ENCODE results near the gene HOXB3. TPM values are rescaled to one million over a fixed set of nuclear protein-coding genes. Genes with fewer than 3 reads are reported as not detected.

Gene HOXB3
- total RNA-seq, 4 donors from 2014 or later, result 3.7 to 14.1 (median 9.4) TPM

DNA sequence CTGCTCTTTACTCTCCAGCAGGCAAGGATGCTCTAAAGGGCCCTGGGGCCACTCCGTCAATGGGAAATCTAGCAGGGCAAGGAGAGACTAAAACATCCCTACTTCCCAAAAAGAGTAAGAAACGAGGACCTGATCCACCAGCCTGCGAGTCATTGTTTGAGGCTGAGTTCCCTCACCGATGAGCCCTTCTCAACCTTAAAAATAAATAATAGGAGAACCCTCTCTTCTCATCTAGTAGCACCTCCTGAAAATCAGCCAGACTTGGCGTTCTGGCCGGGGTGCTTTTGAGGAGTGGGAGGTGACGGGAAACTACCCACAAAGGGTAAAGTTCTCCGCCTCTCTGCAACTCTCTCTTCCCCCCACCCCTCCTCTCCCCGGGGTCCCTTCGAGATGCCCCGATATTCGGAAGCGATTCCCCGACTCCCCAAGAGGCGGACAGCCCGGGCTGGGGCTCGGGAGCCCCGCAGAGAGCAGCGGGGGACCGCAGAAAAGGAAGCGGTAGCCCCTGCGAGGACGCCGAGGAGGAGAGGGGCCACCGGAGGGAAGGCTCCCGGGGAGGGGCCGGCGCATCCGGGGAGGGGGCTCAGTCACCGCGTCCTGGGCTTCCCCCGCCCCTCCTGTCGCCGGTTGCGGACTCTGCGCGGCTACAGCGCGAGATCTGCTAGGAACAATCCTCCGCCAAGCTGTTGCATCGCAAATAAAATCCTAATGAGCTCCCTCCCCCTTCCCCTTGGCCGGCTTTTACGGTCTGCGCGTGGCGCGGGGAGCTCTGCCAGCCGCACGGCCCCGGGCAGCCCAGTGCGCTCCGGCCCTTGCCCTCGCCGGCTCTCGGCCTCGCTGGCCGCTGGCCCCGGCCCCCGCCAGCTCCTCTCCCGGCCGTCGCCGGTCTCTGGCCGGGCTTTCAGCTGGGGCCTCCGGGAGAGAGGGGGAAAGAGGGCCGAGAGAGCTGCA is 34.8 kb upstream of the HOXB3 start:
- peak overlapping the region; percentile 13 to 48 (median 32) for H3K4me3 ChIP-seq
- WGBS, 2 donors, result 4 to 5% methylated on average over 48 to 58 of the region's 66 CpGs
- H3K9me3 ChIP-seq, result no peaks in the 10 kb centered on the region
- H3K36me3 ChIP-seq, result no peaks in the 10 kb centered on the region
- peak overlapping the region in 2 of 4 donors; percentile 44 to 63 for H3K27ac ChIP-seq
- H3K27me3 ChIP-seq, result peaks cover 0 to 100% of the 10 kb centered on the region in 2 donors
- peaks cover 0 to 30% (median 20%) of the 10 kb centered on the region in 4 donors for H3K4me1 ChIP-seq
- no peak for TF ChIP-seq POLR2A (IDR thresholded peaks at IDR 0.05)
- no peak for DNase-seq (ENCODE audit: low spot score in 2 of 2)

DNA sequence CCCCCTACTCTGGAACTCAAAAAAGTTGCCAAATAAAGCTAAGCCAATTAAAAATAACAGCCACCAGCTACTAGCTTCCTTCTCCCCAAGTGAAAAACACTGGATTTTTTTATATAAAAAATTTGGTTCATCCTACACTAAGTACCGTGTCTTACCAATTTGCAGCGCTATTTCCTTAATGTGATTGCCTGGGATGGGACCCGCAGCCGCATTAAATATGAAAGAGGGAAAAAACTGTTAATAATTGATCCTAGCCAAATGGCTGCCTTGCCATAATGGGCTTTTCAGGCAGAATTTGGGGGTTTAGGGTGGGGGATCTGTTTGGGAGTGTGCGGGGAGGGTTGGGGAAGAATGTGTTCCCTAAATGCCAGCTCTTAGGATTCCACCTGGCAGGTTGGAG is 34.1 kb upstream of the HOXB3 start:
- WGBS, 2 donors, result 45 to 54% methylated on average over 5 of the region's 5 CpGs
- peaks cover 0 to 100% of the 10 kb centered on the region in 2 donors for H3K27me3 ChIP-seq
- TF ChIP-seq CTCF (IDR thresholded peaks at IDR 0.05), result no peak
- no peak for TF ChIP-seq EP300 (IDR thresholded peaks at IDR 0.05)
- no peak for TF ChIP-seq POLR2A (IDR thresholded peaks at IDR 0.05)

DNA sequence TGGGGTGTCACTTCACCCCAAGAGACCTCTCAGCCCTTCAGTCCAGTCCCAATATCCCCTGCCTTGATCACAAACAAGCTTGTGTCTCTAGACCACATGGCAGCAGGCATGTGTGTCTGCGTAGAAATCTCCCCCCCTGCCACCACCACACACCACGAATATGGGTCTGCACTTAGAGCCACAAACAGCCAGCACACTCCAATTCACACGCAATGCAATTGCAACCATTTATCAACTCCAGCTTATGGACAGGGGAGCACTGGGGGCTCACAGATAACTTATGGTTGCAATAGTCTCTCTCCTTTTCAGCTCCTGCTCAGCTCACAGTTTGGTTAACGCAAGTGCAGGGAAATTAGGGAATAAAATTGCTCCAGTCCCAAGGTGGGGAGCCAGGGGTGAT is 33.5 kb upstream of the HOXB3 start:
- H3K4me1 ChIP-seq, result peaks cover 0 to 38% (median 20%) of the 10 kb centered on the region in 4 donors
- TF ChIP-seq CTCF (IDR thresholded peaks at IDR 0.05) (no peak), EP300 (IDR thresholded peaks at IDR 0.05) (no peak), POLR2A (IDR thresholded peaks at IDR 0.05) (no peak)
- H3K36me3 ChIP-seq, result no peaks in the 10 kb centered on the region
- H3K27ac ChIP-seq, result no peak overlapping the region
- H3K9me3 ChIP-seq, result no peaks in the 10 kb centered on the region
- H3K27me3 ChIP-seq, result peaks cover 0 to 100% of the 10 kb centered on the region in 2 donors
- 44 to 45% methylated on average over 4 of the region's 4 CpGs for WGBS, 2 donors
- no peak overlapping the region for H3K4me3 ChIP-seq
- DNase-seq (ENCODE audit: low spot score in 2 of 2), result no peak

More for the DNA sequence above, 34.1 kb upstream of the HOXB3 start:
- H3K27ac ChIP-seq, result no peak overlapping the region
- H3K36me3 ChIP-seq, result no peaks in the 10 kb centered on the region
- no peaks in the 10 kb centered on the region for H3K9me3 ChIP-seq
- H3K4me1 ChIP-seq, result peaks cover 0 to 32% (median 20%) of the 10 kb centered on the region in 4 donors
- no peak for DNase-seq (ENCODE audit: low spot score in 2 of 2)
- H3K4me3 ChIP-seq, result no peak overlapping the region

DNA sequence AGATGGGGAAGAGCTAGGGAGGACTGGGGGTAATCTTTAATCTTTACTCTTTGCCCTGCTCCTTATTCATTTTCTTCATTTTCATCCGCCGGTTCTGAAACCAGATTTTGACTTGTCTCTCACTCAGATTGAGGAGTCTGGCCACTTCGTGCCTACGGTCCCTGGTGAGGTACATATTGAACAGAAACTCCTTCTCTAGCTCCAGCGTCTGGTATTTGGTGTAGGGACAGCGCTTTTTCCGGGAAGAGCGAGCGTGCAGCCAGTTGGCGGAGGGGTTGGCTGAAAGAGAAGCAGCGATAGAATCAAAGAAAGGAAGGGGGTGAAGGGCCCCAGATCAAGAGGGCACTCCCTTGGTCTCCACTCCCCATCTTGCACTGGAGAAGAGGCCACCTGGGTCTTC is 32.8 kb upstream of the HOXB3 start:
- Histone ChIP-seq H3K36me3 (no peaks in the 10 kb centered on the region), H3K4me3 (no peak overlapping the region), H3K27me3 (peaks cover 0 to 100% of the 10 kb centered on the region in 2 donors), H3K4me1 (peaks cover 0 to 45% (median 20%) of the 10 kb centered on the region in 4 donors), H3K9me3 (no peaks in the 10 kb centered on the region), H3K27ac (no peak overlapping the region)
- no peak for TF ChIP-seq POLR2A (IDR thresholded peaks at IDR 0.05)
- TF ChIP-seq CTCF (IDR thresholded peaks at IDR 0.05), result no peak
- TF ChIP-seq EP300 (IDR thresholded peaks at IDR 0.05), result no peak
- 45 to 52% methylated on average over 11 of the region's 11 CpGs for WGBS, 2 donors
- no peak for DNase-seq (ENCODE audit: low spot score in 2 of 2)

GRCh38 chr17:48621410-48622392 is 31.7 kb upstream of the HOXB3 start:
- peaks cover 0 to 100% of the 10 kb centered on the region in 2 donors for H3K27me3 ChIP-seq

More at GRCh38 chr17:48621410-48622392, 31.7 kb upstream of the HOXB3 start:
- H3K4me1 ChIP-seq, result peaks cover 0 to 44% (median 17%) of the 10 kb centered on the region in 4 donors
- no peak overlapping the region for H3K27ac ChIP-seq
- TF ChIP-seq CTCF (IDR thresholded peaks at IDR 0.05) (no peak), EP300 (IDR thresholded peaks at IDR 0.05) (no peak), POLR2A (IDR thresholded peaks at IDR 0.05) (no peak)
- no peaks in the 10 kb centered on the region for H3K36me3 ChIP-seq
- WGBS, 2 donors, result 27 to 39% methylated on average over 33 to 41 of the region's 41 CpGs
- no peak overlapping the region for H3K4me3 ChIP-seq
- H3K9me3 ChIP-seq, result no peaks in the 10 kb centered on the region
- DNase-seq (ENCODE audit: low spot score in 2 of 2), result no peak
